RWPE1 (cell line): Measurements from ENCODE around the gene FAM210B.
"Not testable (repeated sequence)": the region's sequence is repeated elsewhere in the genome, so short reads cannot be mapped to it uniquely, and the experiment has no call there.

ENCODE experiments used
- CTCF ChIA-PET: fragments of 350-600 bp; sonication (Branson Sonifier 250); formaldehyde crosslinking; extraction: SDS; loops from one replicate; lab custom pipeline; 2021; lab: Yijun Ruan, JAX
- POLR2A ChIA-PET: fragments of 400-600 bp; formaldehyde crosslinking; extraction: SDS; loops from one replicate; lab custom pipeline; 2020; ENCODE audit warnings: antibody characterized with exemption; ENCODE audit not compliant: low non-redundant PET; lab: Yijun Ruan, JAX
- DNase-seq: peaks from one replicate; pipeline ENCODE4 v3.0.0; 2012; ENCODE audit warnings: low spot score
- H3K27ac ChIP-seq: fragments of 450-650 bp; 2 replicates; pipeline ENCODE4 v1.5.1; 2017
- TF ChIP-seq, protein P1 (sequence below): fragments of 450-650 bp; conservative IDR thresholded peaks from 2 replicates; pipeline ENCODE4 v1.5.1; 2017; ENCODE audit warnings: low read depth, mild to moderate bottlenecking

Gene FAM210B

DNA sequence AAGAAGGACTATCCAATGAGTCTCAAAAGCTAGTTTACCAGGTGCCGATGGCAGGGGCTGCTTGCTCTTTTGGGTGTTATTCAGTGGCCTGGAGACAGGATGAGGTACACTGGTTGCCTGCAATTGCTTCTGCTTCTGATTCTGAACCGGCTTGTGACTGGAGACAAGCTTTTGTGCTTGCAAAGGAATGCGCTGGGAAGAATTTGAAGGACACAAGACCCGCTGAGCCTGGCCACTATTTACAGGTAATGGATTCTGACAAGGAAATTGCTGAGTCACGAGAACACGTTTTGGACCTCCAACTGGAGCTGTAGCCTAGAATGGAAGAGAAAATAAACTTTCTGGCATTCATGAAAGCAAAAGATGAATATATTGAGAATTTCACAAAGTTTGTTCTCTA lies 27.4 kb downstream of the FAM210B start:
- no peak for DNase-seq
- POLR2A ChIA-PET = no interaction called here
- no peak overlapping the region for H3K27ac ChIP-seq
- CTCF ChIA-PET = interaction anchor here (0.6 kb wide), 1 partner anchor 26 kb away, joined by 4 read pairs; no protein-coding TSS in a partner anchor
- TF ChIP-seq, protein P1, sequence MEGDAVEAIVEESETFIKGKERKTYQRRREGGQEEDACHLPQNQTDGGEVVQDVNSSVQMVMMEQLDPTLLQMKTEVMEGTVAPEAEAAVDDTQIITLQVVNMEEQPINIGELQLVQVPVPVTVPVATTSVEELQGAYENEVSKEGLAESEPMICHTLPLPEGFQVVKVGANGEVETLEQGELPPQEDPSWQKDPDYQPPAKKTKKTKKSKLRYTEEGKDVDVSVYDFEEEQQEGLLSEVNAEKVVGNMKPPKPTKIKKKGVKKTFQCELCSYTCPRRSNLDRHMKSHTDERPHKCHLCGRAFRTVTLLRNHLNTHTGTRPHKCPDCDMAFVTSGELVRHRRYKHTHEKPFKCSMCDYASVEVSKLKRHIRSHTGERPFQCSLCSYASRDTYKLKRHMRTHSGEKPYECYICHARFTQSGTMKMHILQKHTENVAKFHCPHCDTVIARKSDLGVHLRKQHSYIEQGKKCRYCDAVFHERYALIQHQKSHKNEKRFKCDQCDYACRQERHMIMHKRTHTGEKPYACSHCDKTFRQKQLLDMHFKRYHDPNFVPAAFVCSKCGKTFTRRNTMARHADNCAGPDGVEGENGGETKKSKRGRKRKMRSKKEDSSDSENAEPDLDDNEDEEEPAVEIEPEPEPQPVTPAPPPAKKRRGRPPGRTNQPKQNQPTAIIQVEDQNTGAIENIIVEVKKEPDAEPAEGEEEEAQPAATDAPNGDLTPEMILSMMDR = no peak

DNA sequence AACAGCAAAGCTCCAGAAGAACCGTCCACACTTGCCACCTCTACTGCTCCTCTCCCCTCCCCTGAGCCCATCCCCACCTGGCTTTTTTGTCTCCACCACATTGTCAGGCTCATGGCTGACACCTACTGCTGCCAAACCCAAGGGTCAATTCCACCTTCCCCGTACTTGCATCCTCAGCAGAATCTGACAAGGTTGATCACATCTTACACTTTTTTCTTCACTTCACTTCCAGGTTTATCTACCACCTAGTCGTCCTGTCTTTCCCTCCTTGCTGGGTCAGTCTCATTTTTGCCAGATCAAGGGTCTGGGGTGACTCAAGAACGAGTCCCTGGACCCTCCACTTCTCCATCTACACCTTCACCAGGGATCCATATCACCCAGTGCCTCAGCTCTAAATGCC lies 30.1 kb downstream of the FAM210B start:
- CTCF ChIA-PET = interaction anchor here (0.8 kb wide), 1 partner anchor 118 kb away, joined by 6 read pairs; no protein-coding TSS in a partner anchor
- peak overlapping the region; percentile 19 for H3K27ac ChIP-seq
- no peak for DNase-seq
- TF ChIP-seq, protein P1 = no peak
- POLR2A ChIA-PET = no interaction called here

DNA sequence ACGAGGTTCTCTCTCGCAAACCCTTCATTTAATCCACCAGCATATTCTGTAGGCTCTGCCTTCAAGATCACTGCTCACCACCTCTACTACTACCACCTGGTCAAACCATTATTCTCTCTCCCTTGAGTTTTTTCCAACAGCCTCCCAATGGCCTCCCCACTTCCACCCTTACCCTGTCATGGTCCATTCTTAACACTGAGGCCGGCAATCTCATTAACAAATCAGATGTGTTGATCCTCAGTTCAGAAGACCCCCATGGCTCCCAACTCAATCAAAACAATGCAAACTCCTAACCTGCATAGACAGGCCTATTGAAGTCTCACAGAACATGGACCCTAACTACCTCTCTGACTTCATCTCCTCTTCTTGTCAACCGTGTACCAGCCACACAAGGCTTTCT lies 31.0 kb downstream of the FAM210B start:
- H3K27ac ChIP-seq = no peak overlapping the region
- DNase-seq = no peak
- TF ChIP-seq, protein P1 = no peak
- ChIA-PET POLR2A (no interaction called here), CTCF (no interaction called here)

DNA sequence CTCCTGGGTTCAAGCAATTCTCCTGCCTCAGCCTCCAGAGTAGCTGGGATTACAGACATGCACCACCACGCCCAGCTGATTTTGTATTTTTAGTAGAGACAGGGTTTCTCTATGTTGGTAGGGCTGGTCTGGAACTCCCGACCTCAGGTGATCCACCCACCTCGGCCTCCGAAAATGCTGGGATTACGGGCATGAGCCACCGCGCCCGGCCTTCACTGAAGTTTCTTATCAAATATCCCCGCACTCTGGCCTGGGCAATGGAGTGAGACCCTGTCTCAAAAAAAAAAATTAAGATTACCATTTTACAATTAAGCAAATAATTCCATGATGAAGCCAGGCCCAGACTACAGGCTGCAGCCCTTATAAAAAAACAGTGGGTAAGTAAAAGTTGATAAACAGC lies 31.6 kb downstream of the FAM210B start:
- CTCF ChIA-PET, DNase-seq, H3K27ac ChIP-seq, POLR2A ChIA-PET: not testable (repeated sequence)

DNA sequence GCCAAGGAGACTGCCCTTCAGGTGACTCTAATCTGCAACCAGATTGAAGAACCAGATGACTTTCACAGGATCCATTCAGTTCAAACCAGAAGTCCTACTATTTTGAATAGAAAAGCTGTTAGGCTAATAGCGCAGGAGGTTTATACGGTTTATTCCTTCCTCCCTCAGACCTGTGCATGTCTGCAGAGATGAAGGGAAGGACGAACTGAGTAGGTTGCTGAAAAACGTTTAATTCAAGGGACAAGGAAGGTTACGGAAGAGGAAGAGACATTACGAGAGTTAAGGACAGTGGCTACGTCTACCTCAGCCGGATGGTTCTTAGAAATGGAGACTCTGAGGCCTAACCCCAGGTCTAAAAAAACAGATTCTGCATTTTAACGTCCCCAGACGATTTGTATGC lies 32.3 kb downstream of the FAM210B start:
- CTCF ChIA-PET = no interaction called here
- DNase-seq = no peak
- no peak overlapping the region for H3K27ac ChIP-seq
- POLR2A ChIA-PET = interaction anchor here (1.0 kb wide), 1 partner anchor 8 kb away, joined by 3 read pairs; no protein-coding TSS in a partner anchor
- TF ChIP-seq, protein P1 = no peak

DNA sequence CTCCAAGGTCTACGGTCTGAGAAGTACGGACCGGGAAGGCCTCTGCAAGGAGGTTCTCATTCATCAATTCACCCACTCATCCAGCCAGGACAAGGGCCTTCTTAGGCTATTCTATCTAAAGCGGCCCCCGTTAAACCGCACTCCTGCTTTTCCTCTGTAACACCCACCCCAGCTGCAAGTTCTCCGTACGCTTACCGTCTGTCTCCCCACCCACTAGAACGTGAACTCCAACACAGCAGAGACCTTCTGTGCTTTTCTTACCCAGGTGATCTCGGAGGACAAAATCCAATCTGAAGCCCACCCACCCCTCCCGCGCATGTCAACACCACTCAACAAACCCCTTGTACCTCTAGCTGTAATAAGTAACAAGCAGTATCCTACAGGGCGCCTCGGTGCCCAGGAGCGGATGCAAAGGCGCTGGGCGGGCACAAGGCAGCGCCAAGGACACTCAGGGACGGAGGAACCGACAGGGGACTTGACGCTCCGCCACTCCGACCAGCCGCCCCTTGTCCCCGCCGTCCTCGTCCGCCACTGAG lies 32.9 kb downstream of the FAM210B start:
- peak overlapping the region; percentile 95 for H3K27ac ChIP-seq
- CTCF ChIA-PET = interaction anchor here (0.7 to 1.0 kb wide), 2 partner anchors 33 to 38 kb away, joined by 3 read pairs; partner anchors contain the start of gene FAM210B
- POLR2A ChIA-PET = interaction anchor here (0.7 to 1.7 kb wide), 3 partner anchors 9 to 32 kb away, joined by 3 read pairs; no protein-coding TSS in a partner anchor
- DNase-seq = no peak
- TF ChIP-seq, protein P1 = no peak
